Occipital lobe (tissue), 2 donors: Measurements from ENCODE around the gene KRTAP1-1. TPM values are rescaled to one million over a fixed set of nuclear protein-coding genes. Genes with fewer than 3 reads are reported as not detected.
"Not testable (repeated sequence)": the region's sequence is repeated elsewhere in the genome, so short reads cannot be mapped to it uniquely, and the experiment has no call there.

Experiments
- DNase-seq: peaks from one replicate; lab custom pipeline; 2025; lab: John Stamatoyannopoulos, UW
- total RNA-seq: library from RNA; depleted of rRNA; stranded (reverse); fragments of >200 nt; gene quantifications from one replicate; pipeline ENCODE4 v1.2.3, GENCODE V29; 2014

Gene KRTAP1-1
- total RNA-seq, 1 donor from 2014 or later, result not detected

DNA sequence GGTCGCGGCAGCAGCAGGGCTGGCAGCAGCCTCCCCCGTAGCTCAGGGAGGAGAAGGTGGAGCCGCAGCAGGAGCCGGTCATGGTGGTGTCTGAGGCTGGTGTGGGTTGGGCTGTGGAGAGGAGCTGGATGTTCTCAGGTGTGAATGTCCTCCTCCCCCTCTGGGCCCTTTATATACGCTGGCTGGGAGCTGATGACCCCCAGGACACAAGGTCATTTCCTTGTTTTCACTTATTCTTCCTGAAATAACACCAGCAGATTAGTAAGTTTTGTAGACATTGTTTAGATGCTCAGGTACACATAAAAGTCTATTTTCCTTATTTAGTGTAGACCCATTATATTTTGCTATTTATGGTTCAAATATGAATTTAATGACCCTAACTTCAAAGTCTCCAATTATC lies 13.9 kb upstream of the KRTAP1-1 start, which contains the start of gene KRTAP2-2:
TSS of gene KRTAP2-2 (minus strand) at position 101 of the 400 bp plus-strand sequence. CDS start at position 82, 19 bp downstream.
- DNase-seq, result not testable (repeated sequence)

DNA sequence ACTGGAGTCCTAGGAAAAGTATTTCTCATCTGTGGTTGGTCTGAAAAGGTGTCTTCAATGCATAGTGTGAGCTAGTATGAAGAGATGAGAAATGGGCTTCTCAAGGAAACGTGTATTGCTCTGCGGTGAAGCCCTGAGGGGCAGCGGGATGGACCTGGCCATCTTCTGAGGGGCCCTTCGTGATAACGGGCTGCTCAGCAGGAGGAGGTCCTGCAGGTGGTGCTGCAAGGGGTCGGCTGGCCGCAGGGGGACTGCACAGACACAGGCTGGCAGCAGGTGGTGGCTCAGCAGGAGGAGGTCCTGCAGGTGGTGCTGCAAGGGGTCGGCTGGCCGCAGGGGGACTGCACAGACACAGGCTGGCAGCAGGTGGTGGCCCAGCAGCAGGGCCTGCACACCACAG lies 13.3 kb upstream of the KRTAP1-1 start:
- not testable (repeated sequence) for DNase-seq

DNA sequence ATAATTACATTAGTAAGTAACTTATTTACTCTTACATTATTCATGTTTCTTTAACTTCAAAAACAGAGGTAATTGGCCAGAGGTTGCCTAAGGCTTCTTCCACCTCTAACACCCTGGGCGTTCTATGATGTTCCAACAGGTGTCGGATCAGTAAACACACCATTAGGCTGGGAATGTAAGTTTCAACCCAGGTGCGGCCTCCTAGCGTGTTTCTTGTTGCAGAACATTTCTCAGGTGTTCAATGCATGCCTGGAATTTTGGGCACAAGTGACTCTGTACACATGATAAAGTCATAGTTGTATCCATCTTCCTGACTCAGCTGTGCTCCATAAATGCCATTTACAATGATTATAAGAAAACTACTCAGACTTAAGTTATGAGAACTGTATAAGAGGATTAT lies 12.8 kb upstream of the KRTAP1-1 start:
- DNase-seq, result no peak

DNA sequence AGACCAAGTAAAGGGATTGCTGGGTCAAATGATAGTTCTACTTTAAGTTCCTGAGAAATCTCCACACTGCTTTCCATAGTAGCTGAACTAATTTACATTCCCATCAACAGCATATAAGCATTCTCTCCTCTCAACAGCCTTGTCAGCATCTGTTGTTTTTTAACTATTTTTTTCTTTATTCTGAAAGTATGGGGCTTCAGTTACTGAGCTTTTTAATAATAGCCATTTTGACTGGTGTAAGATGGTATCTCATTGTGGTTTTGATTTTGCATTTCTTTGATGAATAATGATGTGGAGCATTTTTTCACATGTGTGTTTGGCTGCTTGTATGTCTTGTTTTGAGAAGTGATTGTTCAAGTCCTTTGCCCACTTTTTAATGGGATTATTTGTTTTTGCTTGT lies 11.3 kb upstream of the KRTAP1-1 start:
- no peak for DNase-seq

DNA sequence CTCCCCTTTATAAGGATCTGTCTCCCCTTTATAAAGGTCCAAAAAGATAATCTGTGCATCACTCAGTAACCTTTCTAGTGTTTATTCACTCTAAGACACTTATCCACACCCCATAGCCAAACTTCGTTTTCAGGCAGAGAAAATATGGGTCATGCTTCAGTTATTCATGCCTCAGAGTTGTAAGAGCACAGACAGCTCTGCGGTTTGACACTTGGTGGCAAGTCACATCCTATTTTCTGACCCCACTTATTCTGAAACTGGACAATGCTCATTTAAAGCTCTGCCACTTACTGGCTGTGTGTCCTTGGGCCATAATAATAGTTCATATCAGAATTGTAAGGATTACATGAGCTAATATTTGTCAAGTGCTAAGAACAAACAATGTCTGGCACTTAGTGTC lies 7.9 kb upstream of the KRTAP1-1 start:
- DNase-seq, result no peak

DNA sequence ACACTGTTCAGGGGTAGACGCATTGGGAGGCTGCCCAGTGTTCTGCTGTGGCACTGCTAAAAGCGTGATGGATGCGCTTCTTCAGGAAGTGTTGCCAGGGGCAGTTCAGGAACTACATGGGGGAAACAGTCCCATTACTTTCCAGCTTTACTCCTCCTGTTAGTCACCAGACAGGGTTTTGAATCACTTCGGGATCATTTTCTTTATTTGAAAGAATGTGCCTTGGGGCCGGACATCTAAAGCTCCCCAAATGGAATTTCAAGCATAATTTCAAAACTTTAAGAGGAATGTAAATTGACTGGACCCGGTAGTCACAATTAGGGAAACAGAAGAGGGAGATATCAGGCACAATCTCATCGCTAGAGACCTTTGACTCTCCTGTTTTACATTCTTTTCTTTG lies 7.2 kb upstream of the KRTAP1-1 start:
- DNase-seq, result no peak

DNA sequence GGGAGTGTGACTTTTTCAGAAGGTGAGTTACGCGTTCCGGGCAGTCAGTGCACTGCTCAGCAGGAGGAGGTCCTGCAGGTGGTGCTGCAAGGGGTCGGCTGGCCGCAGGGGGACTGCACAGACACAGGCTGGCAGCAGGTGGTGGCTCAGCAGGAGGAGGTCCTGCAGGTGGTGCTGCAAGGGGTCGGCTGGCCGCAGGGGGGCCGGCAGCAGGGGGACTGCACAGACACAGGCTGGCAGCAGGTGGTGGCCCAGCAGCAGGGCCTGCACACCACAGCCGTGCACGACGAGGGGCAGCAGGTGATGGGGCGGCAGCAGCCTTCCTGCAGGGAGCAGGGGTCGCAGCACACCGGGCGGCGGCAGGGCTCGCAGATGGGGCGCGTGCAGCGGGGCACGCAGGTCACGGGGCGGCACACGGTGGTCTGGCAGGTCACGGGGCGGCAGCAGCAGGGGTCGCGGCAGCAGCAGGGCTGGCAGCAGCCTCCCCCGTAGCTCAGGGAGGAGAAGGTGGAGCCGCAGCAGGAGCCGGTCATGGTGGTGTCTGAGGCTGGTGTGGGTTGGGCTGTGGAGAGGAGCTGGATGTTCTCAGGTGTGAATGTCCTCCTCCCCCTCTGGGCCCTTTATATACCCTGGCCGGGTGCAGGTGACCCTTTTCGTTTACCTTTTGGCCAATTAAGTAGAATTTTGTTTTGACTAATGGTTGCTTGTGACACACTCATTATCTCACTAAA lies 5.7 kb upstream of the KRTAP1-1 start, which contains the start of gene KRTAP2-1:
TSS of gene KRTAP2-1 (minus strand) at position 582 of the 731 bp plus-strand sequence. CDS start at position 533, 49 bp downstream.
- DNase-seq, result not testable (repeated sequence)

DNA sequence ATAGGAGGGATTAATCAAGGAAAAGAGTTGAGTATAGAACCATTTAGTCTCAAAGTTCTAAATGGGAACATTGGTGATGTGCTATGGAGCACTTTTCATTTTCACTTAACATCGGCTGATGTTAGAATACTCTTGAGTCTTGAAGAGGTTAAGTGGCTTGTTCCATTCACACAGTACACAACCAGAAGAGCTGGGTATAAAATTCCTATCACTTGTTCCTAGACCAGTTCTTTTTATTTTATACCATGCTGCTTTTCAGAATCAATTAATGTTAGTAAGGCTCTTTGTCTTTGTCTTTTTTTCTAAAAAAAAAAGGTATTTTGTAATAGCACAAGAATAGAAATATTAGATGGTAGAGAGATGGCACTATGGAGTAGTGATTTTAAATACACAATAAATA lies 1.7 kb upstream of the KRTAP1-1 start:
- no peak for DNase-seq

DNA sequence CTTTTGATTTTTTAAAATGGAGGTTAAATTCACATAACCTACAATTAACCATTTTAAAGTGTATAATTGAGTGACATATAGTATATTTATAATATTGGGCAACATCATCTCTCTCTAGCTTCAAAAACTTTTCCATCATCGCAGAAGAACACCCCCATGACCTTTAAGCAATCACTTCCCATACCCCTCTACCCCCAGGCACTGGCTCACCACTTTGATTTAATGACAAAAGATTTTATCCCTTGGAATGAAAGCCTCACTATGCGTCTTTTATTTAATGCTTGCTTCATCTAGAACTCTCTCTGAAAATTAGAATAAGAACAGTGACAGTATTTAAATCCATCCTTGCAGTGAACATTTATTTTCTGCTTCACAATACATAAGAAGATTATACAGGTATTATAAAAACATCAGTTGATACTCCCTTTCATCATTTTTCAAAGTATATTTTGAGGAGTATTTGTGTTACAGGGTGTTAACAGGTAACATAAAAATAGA lies 3.3 kb downstream of the KRTAP1-1 start:
- no peak for DNase-seq

DNA sequence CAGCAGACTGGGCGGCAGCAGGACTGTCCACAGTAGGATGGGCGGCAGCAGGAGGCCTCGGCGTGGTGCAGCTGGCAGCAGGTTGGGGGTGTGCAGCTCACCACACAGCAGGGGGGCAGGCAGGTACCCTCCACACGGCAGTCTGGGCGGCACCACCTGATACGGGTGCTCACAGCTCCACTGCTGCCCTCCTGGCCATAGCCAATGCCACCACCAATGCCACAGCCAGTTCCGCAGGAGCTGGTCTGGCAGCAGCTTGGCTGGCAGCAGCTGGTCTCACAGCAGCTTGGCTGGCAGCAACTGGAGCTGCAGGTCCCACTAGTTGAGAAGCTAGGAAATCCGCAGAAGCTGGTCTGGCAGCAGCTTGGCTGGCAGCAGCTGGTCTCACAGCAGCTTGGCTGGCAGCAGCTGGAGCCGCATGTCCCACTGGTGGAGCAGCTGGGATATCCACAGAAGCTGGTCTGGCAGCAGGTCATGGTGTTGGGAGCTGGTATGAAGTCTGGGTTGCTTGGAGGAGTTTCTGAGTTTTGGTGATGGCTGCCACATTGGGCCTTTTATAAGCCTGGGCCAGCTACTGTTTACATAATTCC lies 6.8 kb downstream of the KRTAP1-1 start, which contains the start of gene KRTAP1-3:
TSS of gene KRTAP1-3 (minus strand) at position 529 of the 590 bp plus-strand sequence. CDS start at position 476, 53 bp downstream.
- DNase-seq, result not testable (repeated sequence)

DNA sequence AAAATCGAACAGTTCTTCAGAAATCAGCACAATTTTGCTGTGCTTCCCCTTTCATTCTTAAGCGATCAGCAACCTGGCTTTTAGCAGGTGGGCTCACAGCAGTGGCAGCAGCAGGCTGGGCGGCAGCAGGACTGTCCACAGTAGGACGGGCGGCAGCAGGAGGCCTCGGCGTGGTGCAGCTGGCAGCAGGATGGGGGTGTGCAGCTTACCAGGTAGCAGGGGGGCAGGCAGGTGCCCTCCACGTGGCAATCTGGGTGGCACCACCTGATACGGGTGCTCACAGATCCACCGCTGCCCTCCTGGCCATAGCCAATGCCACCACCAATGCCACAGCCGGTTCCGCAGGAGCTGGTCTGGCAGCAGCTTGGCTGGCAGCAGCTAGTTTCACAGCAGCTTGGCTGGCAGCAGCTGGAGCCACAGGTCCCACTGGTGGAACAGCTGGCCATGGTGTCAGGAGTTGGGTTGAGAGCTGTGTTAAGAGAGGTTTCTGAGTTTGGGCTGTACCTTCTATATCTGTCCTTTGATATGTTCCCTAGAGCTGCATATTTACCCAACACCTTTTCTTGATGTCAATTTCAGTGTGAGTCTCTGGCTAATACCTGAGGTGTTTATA lies 11.5 kb downstream of the KRTAP1-1 start, which contains the start of gene KRTAP1-4:
TSS of gene KRTAP1-4 (minus strand) at position 563 of the 613 bp plus-strand sequence. CDS start at position 446, 117 bp downstream.
- DNase-seq, result no peak

DNA sequence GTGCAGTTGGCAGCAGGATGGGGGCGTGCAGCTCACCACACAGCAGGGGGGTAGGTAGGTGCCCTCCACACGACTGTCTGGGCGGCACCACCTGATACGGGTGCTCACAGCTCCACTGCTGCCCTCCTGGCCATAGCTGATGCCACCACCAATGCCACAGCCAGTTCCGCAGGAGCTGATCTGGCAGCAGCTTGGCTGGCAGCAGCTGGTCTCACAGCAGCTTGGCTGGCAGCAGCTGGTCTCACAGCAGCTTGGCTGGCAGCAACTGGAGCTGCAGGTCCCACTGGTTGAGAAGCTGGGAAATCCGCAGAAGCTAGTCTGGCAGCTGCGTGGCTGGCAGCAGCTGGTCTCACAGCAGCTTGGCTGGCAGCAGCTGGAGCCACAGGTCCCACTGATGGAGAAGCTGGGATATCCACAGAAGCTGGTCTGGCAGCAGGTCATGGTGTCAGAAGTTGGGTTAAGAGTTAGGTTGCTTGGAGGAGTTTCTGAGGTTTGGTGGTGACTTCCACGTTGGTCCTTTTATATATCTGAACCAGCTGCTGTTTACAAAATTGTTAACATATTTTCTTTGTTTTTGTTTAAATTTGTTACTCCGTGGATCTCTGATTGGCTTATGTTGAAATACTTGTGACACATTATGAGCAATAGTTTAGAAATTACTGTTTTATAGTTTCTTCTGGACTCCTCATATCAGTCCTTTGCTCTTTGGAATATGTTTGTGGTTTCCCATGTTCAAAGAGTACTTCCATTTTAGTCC lies 14.4 kb downstream of the KRTAP1-1 start, which contains the start of gene KRTAP1-5:
TSS of gene KRTAP1-5 (minus strand) at position 494 of the 757 bp plus-strand sequence. CDS start at position 441, 53 bp downstream.
- no peak for DNase-seq

DNA sequence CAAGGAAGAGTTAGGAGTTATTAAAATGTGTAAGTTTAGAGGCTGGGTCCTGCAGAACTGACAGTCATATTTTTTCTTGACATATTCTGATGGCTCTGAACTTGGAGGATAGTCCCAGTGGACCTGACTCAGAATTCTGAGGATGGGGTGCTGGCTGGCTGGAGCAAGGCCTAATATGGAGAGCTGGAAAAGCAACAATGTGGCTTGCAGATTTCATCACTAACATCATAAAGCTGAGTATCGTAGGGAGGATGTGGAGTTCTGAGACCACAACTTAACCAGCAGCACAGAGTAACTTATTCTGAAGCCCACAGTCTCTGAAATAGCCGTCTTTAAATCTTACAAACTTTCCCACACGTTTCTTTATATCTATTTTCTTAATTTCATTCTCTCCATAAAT lies 16.6 kb downstream of the KRTAP1-1 start:
- no peak for DNase-seq

DNA sequence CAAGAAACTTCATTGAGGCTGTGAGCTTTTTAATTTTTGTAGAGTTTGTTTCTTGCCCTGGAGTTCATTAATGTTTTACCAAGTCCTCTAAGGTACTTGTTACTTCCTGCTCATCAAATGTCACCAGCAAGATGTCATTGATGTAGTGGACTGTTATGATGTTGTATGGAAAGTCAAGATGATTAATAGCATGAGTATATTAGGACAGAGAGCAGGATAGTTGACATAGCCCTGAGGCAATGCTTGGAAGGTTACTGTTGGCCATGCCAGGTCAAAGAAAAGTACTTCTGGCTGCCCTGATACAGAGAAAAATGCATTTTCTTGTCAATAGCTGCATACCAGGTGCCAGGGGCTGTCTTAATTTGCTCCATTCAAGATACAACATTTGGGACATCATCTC lies 20.9 kb downstream of the KRTAP1-1 start:
- DNase-seq, result no peak

DNA sequence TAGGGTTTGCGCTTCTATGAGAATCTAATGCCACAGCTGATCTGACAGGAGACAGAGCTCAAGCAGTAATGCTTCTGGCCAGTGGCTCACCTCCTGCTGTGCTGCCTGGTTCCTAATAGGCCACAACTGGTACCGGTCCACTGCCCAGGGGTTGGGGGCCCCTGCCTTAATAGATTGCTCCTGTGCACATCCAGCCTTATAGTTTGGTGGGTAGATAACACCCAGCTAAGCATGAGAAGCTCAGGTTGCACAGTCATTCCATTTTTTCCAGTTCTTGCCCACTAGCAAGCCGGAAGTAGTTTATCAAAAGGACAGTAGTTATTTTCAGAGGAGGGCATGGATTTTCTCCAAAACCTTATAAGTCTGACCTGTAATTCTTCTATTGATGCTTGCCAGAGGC lies 21.8 kb downstream of the KRTAP1-1 start:
- DNase-seq, result no peak

DNA sequence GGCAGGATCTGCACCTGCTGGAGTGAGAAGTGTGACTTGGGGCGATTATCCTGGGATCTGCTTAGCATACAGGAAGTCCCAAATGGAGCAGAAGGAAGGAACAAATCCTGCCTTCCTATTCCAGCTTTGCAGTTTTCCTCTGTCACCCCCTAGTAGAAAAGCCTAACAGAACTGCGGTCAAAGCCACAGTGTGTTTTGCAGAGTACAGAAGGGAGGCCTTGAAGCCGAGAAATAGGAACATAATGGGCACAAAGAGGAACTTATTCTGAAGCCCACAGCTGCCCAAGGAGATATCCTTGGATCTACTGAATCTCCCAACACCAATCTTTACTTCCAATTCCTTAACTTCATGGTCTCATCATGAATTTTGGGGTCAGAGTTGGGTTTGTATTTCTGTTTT lies 22.7 kb downstream of the KRTAP1-1 start:
- DNase-seq, result no peak

DNA sequence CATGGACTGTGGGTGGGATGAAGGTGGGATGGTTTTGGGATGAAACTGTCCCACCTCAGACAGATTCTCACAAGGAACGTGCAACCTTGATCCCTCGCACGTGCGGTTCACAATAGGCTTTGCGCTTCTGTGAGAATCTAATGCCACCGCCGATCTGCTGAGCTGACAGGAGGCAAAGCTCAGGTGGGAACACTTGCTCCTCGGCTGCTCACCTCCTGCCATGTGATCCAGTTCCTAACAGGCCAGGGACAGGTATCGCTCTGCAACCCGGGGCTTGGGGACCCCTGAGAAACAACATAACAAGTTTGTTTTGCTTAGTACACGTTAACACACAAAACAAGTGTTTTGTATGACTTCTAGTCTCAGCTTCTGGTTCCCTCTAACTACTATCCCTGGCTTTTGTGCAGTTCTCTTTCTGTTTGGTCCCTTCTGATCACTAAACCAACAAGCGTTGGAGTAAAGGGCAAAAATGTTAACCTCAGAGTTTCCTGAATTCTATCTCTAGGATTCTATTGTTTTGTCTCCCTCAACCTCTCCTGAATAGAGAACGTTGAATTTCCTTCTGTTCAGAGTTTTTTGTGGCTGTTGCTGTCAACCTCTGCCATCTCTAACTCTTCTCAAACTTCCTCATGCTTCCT lies 24.6 kb downstream of the KRTAP1-1 start:
- DNase-seq, result no peak

DNA sequence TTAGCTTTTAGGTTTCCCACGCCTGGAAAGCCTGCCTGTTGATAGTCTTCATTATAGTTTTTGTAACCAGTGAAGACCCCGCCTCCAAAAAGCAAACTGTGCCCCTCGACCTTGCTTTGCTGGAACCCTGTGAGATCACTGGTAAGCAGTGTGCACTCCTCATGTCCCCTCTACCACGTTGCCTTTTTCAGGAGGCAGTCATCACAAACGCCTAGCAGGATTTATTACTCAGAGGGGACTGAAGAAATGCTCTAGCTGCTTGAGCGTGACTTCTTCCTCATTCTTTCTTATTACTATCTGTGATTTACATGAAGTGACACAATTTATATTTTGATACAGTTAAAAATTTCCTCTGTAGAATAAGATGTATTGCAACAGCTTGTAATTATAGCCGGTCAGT lies 25.8 kb downstream of the KRTAP1-1 start:
- DNase-seq, result no peak

DNA sequence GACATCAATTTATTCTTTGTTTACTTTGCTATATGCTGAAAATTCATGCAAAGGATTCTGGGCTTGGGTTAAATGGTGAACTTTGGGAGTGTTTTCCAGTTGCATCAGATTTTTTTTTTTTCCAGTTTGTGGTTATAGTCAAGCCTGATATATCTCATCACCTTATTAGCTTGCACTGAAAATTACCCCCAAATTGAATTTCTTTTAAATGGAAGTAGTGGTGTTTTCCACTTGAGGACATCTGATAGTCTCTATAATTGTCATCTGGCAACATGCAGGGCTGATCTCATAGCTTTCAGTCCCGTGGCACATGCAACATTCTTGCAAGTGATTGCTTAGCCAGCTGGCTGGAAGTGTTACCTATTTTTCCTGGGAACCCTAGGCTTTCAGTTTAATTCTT lies 27.6 kb downstream of the KRTAP1-1 start:
- no peak for DNase-seq

DNA sequence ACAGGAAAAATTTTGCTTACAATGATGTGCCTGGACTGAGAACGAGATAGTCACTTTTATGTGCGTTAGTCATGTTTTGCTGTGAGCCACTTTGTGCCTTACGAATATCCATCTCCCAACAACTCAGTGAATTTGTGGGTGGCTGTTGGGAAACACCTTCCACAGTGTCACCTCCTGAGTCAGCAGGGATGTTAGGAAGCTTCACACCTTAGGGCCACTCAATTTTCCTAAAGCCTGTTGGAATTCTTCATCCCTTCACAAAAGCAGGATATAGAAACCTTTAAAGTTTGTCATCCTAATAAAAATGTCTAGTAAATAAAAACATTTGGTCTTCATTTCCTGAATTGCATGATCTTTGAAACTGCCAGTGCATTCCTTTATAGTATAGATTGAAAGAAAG lies 28.1 kb downstream of the KRTAP1-1 start:
- DNase-seq, result no peak
